Spleen (tissue), 11 donors: ENCODE measurements around the gene PAOX. TPM values are rescaled to one million over a fixed set of nuclear protein-coding genes. Genes with fewer than 3 reads are reported as not detected.
A peak's percentile ranks its signal among the peaks of the same experiment; 100 is the strongest.

Source experiments
- DNase-seq: peaks from one replicate; pipeline ENCODE4 v3.0.0-alpha.2; 2020
- H3K27ac ChIP-seq, 8 donors: fragments of 200-600 bp; sonication (generic) in 7 of 8; 1 replicate in 4 of 8; 2 replicates in 4 of 8; pipeline versions ENCODE4 v1.5.0 to v1.8.0; 2016 to 2021; ENCODE audit warnings: inconsistent platforms in 4 of 8, mild to moderate bottlenecking in 4 of 8, moderate library complexity in 1 of 8
- H3K27me3 ChIP-seq, 7 donors: fragments of 200-600 bp; sonication (generic) in 6 of 7; replicated peaks in 1 of 7; 1 replicate in 4 of 7; 2 replicates in 3 of 7; pipeline versions ENCODE4 v1.5.0 to v1.8.0; 2016 to 2021; ENCODE audit warnings: inconsistent platforms in 3 of 7, mild to moderate bottlenecking in 1 of 7
- H3K36me3 ChIP-seq, 6 donors: fragments of 200-600 bp; sonication (generic) in 5 of 6; 1 replicate in 4 of 6; 2 replicates in 2 of 6; pipeline versions ENCODE4 v1.5.0 to v1.8.0; 2016 to 2021; ENCODE audit warnings: inconsistent platforms in 2 of 6
- H3K4me1 ChIP-seq, 6 donors: fragments of 200-600 bp; sonication (generic) in 5 of 6; 1 replicate in 3 of 6; 2 replicates in 3 of 6; pipeline versions ENCODE4 v1.5.0 to v1.8.0; 2016 to 2021; ENCODE audit warnings: inconsistent platforms in 3 of 6
- H3K4me3 ChIP-seq, 8 donors: fragments of 200-600 bp; sonication (generic) in 7 of 8; 1 replicate in 4 of 8; 2 replicates in 4 of 8; pipeline versions ENCODE4 v1.5.0 to v1.8.0; 2016 to 2021; ENCODE audit warnings: inconsistent platforms in 4 of 8, mild to moderate bottlenecking in 4 of 8, moderate library complexity in 2 of 8
- H3K9me3 ChIP-seq, 8 donors: fragments of 200-600 bp; sonication (generic) in 7 of 8; 1 replicate in 4 of 8; 2 replicates in 4 of 8; pipeline versions ENCODE4 v1.5.0 to v1.8.0; 2016 to 2021; ENCODE audit warnings: inconsistent platforms in 4 of 8
- CTCF ChIP-seq, 11 experiments: fragments of 200-600 bp in 7 of 11; fragments of 450-650 bp in 4 of 11; sonication (generic) in 4 of 11; IDR thresholded peaks in 8 of 11; conservative IDR thresholded peaks in 3 of 11; 1 replicate in 7 of 11; 2 replicates in 4 of 11; pipeline versions ENCODE4 v1.4.0 to v1.8.0; 2016 to 2021; ENCODE audit warnings: antibody characterized with exemption in 11 of 11, inconsistent platforms in 4 of 11, mild to moderate bottlenecking in 1 of 11
- POLR2A ChIP-seq, 3 donors: fragments of 450-650 bp; IDR thresholded peaks; one replicate each; pipeline ENCODE4 v1.5.1; 2017; ENCODE audit warnings: antibody characterized with exemption in 3 of 3, mild to moderate bottlenecking in 1 of 3
- POLR2AphosphoS5 ChIP-seq, 3 donors: sonication (generic); formaldehyde crosslinking; IDR thresholded peaks; one replicate each; pipeline ENCODE4 v1.5.1; 2017; ENCODE audit warnings: antibody characterized with exemption in 3 of 3
- WGBS, 5 donors: extraction: QIAGEN DNeasy Blood & Tissue Kit in 3 of 5; methylation state at CpG; one replicate each; pipeline versions ENCODE4 v1.1.5 to v1.1.7; 2013 to 2018; 5-methylcytosine and 5-hydroxymethylcytosine counted together
- intact Hi-C: fragments of 100-400 bp; cut with DNase I; formaldehyde crosslinking; loops from one replicate; pipeline ENCODE4 v1.15.0; 2023; ENCODE audit warnings: low total_unique reads
- polyA plus RNA-seq, 3 donors: library from polyadenylated mRNA; stranded (reverse); fragments of 200-250 nt; gene quantifications; one replicate each; pipeline ENCODE4 v1.2.1, GENCODE V29; 2013
- total RNA-seq, 7 donors: library from RNA; depleted of rRNA in 3 of 7; stranded (reverse); fragments of >200 nt in 3 of 7; fragmentation: NEBNext Ultra II Directional in 4 of 7; extraction: Animal tissue kit (Norgen Biotek cat#: 25700) in 4 of 7; gene quantifications; one replicate each; pipeline versions ENCODE4 v1.1.0 to v1.2.1, GENCODE V29; 2016 to 2021
- donor health status: healthy with polysubstance abuse.
- donor health status: DM: no; HTN: no; CAD: no; lungs with moderate emphysema.
- donor health status: DM: no; HTN: no; CAD: no.
- donor health status: Bipolar disorder and iron deficiency.
- donor health status: healthy.
- donor health status: DM: no; HTN: no; CAD: no.
- donor health status: DM: yes; HTN: yes; CAD: no.

Gene PAOX
- total and polyA plus RNA-seq, 10 donors, result 15.4 to 34.0 (median 21.5) TPM

- WGBS, 5 donors, result 94 to 96% (median 96%) methylated on average over 19 of the region's 19 CpGs
- H3K4me1 ChIP-seq, result peaks cover 25 to 79% (median 55%) of the 10 kb centered on the region in 6 donors
- H3K4me3 ChIP-seq, result no peak overlapping the region
- peaks cover 0 to 52% (median 36%) of the 10 kb centered on the region in 6 donors for H3K36me3 ChIP-seq
- intact Hi-C loops, result no loop called here
- no peak overlapping the region for H3K27ac ChIP-seq
- no peaks in the 10 kb centered on the region for H3K27me3 ChIP-seq
- H3K9me3 ChIP-seq, result no peaks in the 10 kb centered on the region
- no peak for TF ChIP-seq CTCF (IDR thresholded peaks at IDR 0.05 in 8 of 11, conservative IDR thresholded peaks at IDR 0.05 in 3 of 11)
- no peak for TF ChIP-seq POLR2A (IDR thresholded peaks at IDR 0.05)
- TF ChIP-seq POLR2AphosphoS5 (IDR thresholded peaks at IDR 0.05), result peak in 1 of 3 donors; percentile 52
- DNase-seq, result peak; percentile 65
Measured at GRCh38 chr10:133396035-133396624, 17.1 kb downstream of the PAOX start.

GRCh38 chr10:133397938-133398337, 18.9 kb downstream of the PAOX start:
- WGBS, 5 donors, result 95 to 98% (median 96%) methylated on average over 7 of the region's 7 CpGs
- DNase-seq, result no peak
- H3K27ac ChIP-seq, result no peak overlapping the region
- H3K4me1 ChIP-seq, result peaks cover 24 to 70% (median 46%) of the 10 kb centered on the region in 6 donors
- H3K27me3 ChIP-seq, result no peaks in the 10 kb centered on the region
- no peaks in the 10 kb centered on the region for H3K9me3 ChIP-seq
- H3K4me3 ChIP-seq, result no peak overlapping the region
- peaks cover 0 to 67% (median 51%) of the 10 kb centered on the region in 6 donors for H3K36me3 ChIP-seq
- TF ChIP-seq POLR2A (IDR thresholded peaks at IDR 0.05) (no peak), POLR2AphosphoS5 (IDR thresholded peaks at IDR 0.05) (no peak), CTCF (IDR thresholded peaks at IDR 0.05 in 8 of 11, conservative IDR thresholded peaks at IDR 0.05 in 3 of 11) (no peak)
- intact Hi-C loops, result no loop called here

GRCh38 chr10:133399123-133399601, 20.1 kb downstream of the PAOX start:
- Histone ChIP-seq H3K36me3 (peaks cover 0 to 78% (median 53%) of the 10 kb centered on the region in 6 donors), H3K9me3 (no peaks in the 10 kb centered on the region), H3K4me3 (no peak overlapping the region), H3K27ac (peak overlapping the region in 1 of 8 donors; percentile 20), H3K27me3 (no peaks in the 10 kb centered on the region), H3K4me1 (peaks cover 24 to 61% (median 37%) of the 10 kb centered on the region in 6 donors)
- peak in 1 of 3 donors; percentile 22 for TF ChIP-seq POLR2AphosphoS5 (IDR thresholded peaks at IDR 0.05)
- no peak for TF ChIP-seq POLR2A (IDR thresholded peaks at IDR 0.05)
- peak; percentile 71 for DNase-seq
- intact Hi-C loops, result no loop called here
- 93 to 98% (median 97%) methylated on average over 13 to 19 of the region's 19 CpGs for WGBS, 5 donors

GRCh38 chr10:133400624-133401424, 21.8 kb downstream of the PAOX start:
- intact Hi-C loops, result no loop called here
- Histone ChIP-seq H3K9me3 (no peaks in the 10 kb centered on the region), H3K27me3 (no peaks in the 10 kb centered on the region), H3K36me3 (peaks cover 0 to 93% (median 54%) of the 10 kb centered on the region in 6 donors), H3K27ac (peak overlapping the region; percentile 67 to 87 (median 79)), H3K4me3 (peak overlapping the region in 2 of 8 donors; percentile 7 to 36), H3K4me1 (peaks cover 14 to 56% (median 27%) of the 10 kb centered on the region in 6 donors)
- TF ChIP-seq POLR2AphosphoS5 (IDR thresholded peaks at IDR 0.05) (peak; percentile 21 to 46 (median 36)), CTCF (IDR thresholded peaks at IDR 0.05 in 8 of 11, conservative IDR thresholded peaks at IDR 0.05 in 3 of 11) (no peak)
- peak; percentile 79 for DNase-seq
- 54 to 66% (median 60%) methylated on average over 10 of the region's 10 CpGs for WGBS, 5 donors
